Cardiac septum (tissue), 1 donor: ENCODE measurements around the gene DNAJB2. TPM values are rescaled to one million over a fixed set of nuclear protein-coding genes. Genes with fewer than 3 reads are reported as not detected.
"Not testable (repeated sequence)": the region's sequence is repeated elsewhere in the genome, so short reads cannot be mapped to it uniquely, and the experiment has no call there.

Experiments used
- DNase-seq: peaks from one replicate; pipeline ENCODE4 v3.0.0-alpha.2; 2020; ENCODE audit warnings: low spot score
- intact Hi-C: fragments of 100-400 bp; cut with DNase I; formaldehyde crosslinking; loops from one replicate; pipeline ENCODE4 v1.14.0; 2022
- total RNA-seq: library from RNA; stranded (reverse); fragmentation: NEBNext Ultra II Directional; extraction: Animal tissue kit (Norgen Biotek cat#: 25700); gene quantifications from one replicate; pipeline ENCODE4 v1.2.1, GENCODE V29; 2021
- donor health status: DM: no; HTN: no; CAD: no.

The DNAJB2 gene
- total RNA-seq, 1 donor from 2014 or later: 78.0 TPM

DNA sequence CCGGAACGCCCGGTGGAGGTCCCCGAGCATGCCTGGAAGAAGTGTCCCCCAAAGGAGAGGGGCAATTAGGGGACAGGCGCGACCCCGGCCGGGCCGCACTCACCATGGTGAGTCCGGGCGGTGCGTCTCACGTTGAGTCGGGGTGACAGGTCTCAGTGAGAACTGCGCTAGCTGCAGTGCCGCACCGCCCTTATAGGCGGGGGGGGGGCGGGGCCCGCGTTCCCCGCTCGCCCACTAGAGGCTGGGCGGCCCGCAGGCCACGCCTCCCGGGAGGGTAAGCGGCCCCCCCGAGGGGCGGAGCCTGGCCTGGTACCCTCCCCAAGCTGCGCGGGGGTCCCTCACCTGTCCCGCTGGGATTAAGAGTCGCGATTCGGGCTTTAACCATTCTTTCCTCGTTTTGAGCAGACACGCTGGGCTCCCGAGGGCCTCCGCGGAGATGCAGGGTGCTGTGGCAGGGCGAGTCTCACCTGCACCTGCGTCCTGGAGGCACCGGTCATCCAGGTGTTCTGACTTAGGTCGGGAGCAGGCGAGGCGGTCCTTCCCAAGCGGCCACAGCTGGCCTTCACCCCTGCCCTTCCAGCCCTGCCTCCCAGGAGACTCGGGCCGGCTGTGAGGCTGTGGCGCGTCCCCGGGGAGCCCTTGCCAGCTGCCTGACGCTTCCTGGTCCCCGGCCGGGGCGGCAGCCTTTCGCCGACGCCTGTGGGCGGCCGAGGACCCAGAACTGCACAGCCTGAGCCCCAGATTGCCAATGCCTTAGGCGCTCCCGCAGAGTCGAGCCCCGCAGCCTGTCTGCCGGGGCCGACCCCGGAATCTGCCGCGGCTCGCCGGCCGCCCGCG lies 25.2 kb upstream of the DNAJB2 start, which contains the start of gene TUBA4A:
Gene TUBA4A (minus strand): TSS at position 166 of the 837 bp plus-strand sequence. CDS start 60 bp downstream, at position 106.
- peak; percentile 95 for DNase-seq
- intact Hi-C loops: loop anchor here (2.0 kb wide), 2 partner anchors 25 to 37 kb away; partner anchors contain the start of gene DNAJB2

DNA sequence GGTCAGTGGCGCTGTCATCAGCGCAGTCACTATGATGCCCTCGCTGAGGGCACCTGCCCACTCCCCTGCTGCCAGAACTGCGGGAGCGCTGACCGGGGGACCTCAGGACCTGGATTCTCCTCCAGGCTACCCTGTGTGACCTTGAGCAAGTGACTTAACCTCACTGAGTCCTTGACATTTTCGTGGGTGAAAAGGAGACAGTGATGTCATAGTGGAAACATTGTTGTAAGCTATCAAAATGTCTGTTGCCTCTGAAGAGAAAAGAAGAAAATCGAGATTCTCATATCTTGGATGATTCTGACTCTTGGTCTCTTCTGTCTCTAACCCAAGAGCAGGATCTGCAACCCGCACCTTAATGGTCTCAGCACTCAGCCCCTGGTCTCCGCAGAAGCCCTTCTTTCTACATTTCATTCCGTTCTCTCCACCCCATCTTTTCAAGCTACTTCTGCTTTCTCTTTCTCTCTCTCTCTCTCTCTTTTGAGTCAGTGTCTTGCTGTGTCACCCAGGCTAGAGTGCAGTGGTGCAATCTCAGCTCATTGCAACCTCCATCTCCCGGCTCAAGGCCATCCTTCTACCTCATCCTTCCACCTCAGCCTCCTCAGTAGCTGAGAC lies 24.5 kb upstream of the DNAJB2 start:
- DNase-seq: no peak
- intact Hi-C loops: no loop called here

DNA sequence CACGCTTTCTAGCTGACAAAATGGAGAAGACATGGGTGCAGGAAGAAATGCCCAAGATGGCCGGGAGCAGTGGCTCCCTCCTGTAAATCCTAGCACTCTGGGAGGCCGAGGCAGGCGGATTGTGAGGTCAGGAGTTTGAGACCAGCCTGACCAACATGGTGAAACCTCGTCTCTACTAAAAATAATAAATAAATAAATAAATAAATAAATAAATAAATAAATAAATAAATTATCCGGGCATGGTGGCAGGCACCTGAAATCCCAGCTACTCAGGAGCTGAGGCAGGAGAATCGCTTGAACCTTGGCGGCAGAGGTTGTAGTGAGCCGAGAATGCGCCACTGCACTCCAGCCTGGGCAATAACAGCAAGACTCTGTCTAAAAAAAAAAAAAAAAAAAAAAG lies 20.2 kb upstream of the DNAJB2 start:
- DNase-seq, intact Hi-C loops: not testable (repeated sequence)

DNA sequence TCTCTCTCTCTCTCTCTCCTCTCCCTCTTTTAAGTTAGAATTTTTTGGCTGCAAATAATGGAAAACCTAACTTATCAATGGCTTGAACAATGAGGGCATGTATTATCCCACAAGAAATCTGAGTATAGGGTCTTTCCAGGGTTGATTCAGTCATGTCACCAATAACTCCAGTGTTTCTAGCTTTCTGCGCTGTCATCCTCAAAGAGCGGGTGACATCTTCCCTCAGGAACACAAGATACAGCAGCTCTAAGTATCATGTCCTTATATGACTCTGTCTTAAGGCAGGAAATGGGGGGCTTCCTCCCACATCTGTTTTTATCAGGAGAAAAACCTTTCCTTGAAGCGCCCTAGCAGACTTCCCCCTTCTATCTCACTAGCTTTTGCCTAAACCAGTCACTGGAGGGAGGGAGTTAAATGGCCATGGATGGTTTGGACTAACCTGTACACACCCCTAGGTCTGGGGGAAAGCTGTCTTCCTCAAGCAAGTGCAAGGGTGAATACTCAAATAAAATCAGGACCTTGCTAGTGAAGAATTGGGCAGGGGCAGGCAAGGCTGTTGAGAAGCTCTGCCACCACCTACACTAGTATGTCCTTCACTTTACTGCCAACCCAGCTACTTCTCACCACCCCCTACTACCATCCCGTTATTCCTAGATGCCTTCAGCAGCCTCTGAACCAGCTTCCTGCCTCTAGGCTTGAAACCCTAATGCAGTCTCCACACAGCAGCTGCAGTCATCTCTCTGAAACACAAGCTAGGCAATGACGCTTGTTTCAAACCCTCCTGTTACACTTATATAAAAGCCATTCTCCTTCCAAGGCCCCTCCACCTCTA lies 17.9 kb upstream of the DNAJB2 start:
- intact Hi-C loops: no loop called here

DNA sequence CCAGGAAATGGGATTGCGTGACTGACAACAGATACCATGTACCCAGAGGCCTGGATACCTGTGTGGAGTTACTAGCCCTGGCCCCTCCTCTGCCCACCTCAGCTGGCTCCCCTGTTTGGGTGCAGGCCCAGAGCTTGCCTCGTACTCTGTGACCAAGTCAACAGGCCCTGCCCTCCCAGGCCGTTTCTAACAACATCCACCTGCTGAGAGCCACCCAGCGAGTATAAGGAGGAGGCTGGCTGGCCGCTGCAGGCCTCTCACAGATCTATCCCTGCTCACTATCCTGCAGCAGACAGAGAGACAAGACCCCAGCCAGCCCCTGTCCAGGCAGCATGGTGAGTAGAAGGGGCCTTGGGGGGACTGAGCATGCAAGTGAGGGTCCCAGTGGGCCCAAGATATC lies 12.9 kb upstream of the DNAJB2 start:
- no peak for DNase-seq
- intact Hi-C loops: loop anchor here (5.0 kb wide), 1 partner anchor 41 kb away; the partner anchor contains the start of gene PTPRN

More for the DNA sequence above, 17.9 kb upstream of the DNAJB2 start:
- DNase-seq: no peak

DNA sequence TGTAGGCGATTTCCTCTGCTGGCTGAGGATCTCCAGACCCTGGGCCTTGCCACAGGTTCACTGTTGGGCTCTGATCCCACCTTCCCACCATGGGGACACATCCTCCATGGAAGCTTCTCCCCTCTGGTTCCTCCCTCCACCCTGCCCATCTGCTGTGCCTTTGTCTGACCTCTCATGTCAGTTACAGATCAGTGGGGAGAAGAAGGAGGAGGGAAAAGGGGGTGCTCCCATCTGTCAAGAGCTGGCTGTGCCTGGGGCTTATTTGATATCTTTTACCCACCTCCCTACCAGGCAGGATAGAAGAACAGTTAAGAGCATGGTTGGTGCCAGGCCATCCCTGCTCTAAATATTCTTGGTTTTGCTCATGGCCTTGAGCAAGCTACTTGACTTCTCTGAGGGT lies 12.3 kb upstream of the DNAJB2 start:
- intact Hi-C loops: loop anchor here (5.0 kb wide), 1 partner anchor 40 kb away; the partner anchor contains the start of gene PTPRN
- DNase-seq: no peak

DNA sequence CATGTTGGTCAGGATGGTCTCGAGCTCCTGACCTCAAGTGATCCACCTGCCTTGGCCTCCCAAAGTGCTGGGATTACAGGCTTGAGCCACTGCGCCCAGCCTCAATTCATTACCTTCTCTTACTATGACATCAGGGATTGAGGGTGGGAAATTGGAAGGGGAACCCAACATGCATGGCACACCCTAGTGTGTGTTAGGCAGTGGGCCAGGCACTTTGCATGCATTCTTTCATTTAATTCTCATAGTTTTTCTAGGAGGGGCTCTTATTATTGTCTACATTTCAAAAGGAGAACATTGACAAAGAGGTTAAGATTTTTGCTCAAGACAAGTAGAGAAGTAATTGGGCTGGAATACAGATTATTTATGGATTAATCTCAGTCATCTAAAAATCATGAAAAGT lies 10.9 kb upstream of the DNAJB2 start:
- no peak for DNase-seq
- intact Hi-C loops: loop anchor here (5.0 kb wide), 1 partner anchor 39 kb away; the partner anchor contains the start of gene PTPRN

DNA sequence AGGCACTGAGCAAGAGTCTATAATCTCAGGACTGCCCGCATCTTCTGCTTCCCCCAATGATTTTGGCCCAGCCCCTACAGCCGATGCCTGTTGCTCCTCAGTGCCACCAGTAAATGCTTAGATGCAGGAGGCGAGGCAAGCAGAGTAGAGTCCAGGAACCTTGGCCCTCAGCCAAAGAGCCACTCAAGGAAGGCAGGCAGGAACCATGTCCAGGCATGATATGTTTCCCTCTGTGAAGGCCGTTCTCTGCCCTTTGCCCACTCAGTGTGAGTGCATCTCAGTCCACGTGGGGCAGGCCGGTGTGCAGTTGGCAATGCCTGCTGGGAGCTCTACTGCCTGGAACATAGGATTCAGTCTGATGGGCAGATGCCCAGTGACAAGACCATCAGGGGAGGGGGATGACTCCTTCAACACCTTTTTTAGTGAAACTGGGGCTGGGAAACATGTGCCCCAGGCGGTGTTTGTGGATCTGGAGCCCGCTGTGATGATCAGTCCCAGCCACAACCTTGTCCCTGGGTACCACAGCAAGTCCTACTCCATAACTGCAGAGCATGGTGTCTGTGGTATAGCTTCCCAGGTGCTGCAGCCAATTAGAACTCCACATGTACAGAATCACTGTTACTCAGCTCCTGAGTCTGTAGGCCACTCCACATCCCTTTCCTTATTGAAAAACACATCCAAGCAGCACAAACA lies 9.7 kb upstream of the DNAJB2 start:
- intact Hi-C loops: loop anchor here (5.0 kb wide), 1 partner anchor 38 kb away; the partner anchor contains the start of gene PTPRN
- no peak for DNase-seq

DNA sequence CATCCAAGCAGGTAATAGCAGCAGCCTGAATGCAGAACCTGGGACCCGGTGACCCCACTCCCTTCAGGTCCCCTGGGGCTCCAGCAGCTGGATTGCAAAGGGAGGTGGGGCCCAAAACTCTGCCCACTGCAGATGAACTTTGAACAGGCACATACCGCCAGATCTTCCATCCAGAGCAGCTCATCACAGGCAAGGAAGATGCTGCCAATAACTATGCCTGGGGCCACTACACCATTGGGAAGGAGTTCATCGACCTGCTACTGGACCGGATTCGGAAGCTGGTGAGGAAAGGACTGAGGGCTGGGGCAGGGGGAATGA lies 9.2 kb upstream of the DNAJB2 start:
- DNase-seq: no peak
- intact Hi-C loops: no loop called here

DNA sequence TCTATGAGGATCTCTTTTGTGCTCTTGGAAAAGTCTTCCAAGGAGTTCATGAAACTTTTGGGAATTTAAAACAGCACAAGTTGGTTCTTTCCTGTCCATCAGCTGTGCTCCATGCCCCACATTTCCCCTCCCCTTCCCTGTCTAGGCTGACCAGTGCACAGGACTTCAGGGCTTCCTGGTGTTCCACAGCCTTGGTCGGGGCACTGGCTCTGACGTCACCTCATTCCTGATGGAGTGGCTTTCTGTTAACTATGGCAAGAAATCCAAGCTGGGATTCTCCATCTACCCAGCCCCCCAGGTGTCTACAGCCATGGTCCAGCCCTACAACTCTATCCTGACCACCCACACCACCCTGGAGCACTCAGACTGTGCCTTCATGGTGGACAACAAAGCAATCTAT lies 8.1 kb upstream of the DNAJB2 start:
- intact Hi-C loops: no loop called here
- DNase-seq: no peak

DNA sequence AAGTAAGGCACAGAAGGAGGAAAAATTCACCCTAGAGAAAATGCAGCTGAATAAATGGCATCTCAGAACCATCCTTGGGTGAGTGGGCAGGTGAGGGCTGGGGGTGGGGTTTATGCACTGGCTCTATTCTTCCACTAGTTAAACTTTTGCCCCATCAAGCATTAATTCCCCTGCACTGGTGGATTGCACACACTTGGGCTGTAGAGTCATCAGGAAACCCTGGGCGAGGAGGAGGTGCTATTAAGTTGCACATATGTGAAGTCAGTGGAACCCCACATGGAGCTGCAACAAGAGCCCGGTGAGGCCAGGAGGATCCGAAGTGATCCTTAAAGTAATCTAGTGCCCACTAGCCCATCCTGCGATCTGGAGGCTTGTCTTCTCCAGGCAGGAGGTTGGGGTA lies 6.8 kb upstream of the DNAJB2 start:
- no peak for DNase-seq
- intact Hi-C loops: no loop called here

DNA sequence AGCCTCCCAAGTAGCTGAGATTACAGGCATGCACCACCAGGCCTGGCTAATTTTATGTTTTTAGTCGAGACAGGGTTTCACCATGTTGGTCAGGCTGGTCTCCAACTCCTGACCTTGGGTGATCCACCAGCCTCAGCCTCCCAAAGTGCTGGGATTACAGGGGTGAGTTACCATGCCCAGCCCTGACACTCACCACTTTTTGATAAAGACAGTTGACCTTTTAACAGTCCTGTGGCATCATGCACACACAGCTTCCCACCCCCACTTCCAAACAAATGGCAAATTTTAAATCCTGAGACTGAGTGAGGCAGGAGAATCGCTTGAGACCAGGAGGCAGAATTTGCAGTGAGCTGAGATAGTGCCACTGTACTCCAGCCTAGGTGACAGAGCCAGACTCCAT lies 6.2 kb upstream of the DNAJB2 start:
- intact Hi-C loops: no loop called here
- DNase-seq: no peak

DNA sequence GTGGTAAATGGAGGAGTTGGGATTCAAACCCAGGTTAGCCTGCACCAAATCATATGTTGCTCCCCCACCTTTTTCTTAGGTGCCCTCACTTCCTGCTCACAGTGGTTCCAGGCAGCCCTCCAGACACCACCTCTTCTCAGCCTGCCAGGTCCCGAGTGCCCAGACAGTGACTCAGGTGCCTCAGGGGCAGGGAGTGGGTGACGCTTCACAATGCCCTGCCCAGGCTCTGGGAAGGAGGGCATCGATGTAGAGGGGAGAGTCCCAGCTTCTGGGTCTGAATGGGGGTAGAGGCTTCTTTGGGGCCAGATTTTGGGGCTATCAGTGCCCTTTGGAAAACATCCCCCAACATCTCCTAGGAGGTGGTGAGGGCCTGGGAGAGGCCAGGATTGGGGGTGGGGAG lies 5.2 kb upstream of the DNAJB2 start:
- no peak for DNase-seq
- intact Hi-C loops: no loop called here

DNA sequence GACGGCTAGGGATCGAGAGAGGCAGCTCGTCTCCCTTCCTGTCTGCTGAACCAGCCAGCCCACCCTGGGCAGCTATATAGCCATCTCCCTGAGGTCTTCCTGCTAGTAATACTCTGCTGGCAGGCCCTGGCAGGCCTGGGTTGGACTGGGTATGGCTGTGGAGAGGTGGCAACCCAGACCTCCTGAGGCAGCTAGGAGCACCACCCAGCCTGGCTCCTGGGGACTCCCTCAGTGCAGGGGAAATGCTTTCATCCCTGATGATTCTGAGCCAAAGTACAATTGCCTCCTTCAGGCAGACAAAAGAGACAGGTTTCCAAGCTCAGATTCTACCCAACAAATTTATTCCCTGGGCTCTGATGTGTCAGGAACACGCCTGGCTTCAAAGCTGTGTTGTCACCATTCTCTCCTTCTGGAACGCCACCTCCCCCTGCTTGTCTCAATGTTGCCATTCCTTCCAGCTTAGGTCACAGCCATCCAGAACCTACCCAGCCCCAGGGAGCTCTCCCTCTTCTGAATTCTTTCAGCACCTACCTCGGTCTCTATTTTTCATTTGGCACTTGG lies 4.7 kb upstream of the DNAJB2 start:
- DNase-seq: no peak
- intact Hi-C loops: no loop called here

DNA sequence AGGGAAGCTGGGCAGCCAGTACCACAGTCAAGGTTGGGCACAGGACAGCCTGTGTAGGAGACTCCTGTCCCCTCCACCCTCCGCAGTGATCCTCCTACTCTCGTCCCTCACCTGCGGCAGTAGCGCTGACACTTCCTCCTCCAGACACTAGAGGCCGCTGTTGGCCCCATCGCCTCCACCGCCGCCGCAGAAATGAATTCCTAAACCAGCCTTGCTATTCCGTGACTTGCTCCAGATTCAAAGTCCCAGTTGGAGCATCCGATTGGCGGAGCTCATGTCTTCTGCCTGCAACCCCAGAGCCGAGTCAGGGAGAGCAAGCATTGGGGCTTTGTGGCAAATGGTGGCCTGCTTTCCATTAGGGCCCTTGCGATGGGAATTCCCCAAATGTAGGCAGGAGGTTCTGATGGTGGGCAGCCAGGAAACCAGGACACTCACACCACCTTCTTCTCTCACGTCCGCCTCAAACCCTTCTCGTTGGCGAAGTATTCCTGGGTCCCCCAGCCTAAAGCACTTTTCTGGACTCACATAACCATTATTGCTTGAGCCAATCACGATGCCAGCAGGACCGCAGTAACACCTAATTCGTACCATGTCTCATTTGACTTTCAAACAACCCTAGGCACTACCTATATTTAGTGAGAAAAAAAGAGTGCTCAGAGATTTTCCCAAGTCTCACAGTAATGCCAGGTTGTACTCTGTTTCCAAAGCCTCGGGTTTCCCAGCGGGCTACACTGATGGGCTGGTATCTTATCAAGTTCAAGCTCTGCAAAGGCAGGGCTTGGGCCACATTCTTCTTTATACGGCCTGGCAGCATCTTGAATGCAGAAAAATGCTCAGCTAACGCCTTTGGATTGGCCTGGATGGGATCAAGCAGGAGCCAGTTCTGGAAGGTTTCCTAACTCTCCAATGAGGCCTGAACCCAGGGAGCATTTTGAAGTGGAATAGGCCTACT lies 1.2 kb upstream of the DNAJB2 start:
- peak; percentile 94 for DNase-seq
- intact Hi-C loops: loop anchor here (1.0 to 2.0 kb wide), 2 partner anchors 16 to 25 kb away; partner anchors contain the start of genes TUBA4A and TUBA4B

DNA sequence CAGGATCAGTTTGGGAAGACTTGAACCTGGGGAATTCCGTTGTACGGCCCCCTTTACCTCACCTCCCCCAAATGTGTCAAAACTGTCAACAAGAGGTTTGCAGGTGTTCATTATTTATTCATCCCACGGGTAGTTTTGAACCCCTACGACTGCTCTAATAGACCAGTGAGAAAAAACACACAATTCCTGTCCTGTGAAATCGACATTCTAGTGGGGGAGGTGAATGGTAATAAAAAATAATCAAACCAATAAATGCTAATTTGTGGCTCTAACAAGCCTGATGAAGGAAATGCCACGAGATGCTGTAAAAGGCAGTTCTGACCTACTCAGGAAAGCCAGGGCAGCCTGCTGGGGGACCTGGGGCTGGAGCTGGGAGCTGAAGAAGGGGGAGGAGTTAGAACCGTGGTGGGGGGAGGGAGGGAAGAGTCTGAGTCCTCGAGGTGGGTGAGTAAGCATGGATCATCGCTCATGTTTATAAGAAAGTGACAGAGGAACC lies 463 bp upstream of the DNAJB2 start:
- intact Hi-C loops: loop anchor here (1.0 to 2.0 kb wide), 2 partner anchors 26 to 101 kb away; partner anchors contain the start of genes TUBA4A and TUBA4B
- DNase-seq: no peak

DNA sequence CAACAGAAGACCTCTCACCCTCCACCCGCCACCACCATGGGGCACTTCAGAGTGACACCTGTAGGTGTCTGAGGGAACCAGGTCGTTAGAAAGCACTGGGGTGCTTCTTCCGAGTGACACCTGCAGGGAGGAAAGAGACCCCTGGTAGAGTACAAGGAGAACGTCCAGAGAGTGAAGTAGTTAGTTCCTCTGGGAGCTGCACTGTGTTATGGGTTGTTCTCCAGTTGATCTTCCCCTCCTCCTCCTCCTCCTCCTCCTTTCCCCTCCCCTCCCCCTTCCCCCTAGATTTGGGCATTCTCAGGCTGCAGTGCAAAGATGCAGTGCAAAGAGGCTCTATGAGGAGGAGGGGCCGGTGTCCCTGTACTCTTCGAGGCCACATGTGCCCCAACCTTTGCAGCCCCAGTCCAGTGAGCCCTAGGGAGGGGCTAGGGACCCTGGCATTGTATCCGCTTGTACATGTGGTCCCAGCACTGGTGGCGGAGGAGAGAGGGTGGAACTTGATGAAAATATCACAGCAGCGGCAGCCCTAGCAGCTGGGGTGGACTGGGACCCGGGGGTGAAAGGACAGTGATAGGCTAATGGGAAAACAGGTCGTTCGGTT lies 850 bp downstream of the DNAJB2 start:
- intact Hi-C loops: loop anchor here (1.0 to 5.0 kb wide), 3 partner anchors 27 to 107 kb away; partner anchors contain the start of genes DNPEP, TUBA4A and TUBA4B
- DNase-seq: no peak
